Measurements from ENCODE around the gene ADAM22.

Gene ADAM22

DNA sequence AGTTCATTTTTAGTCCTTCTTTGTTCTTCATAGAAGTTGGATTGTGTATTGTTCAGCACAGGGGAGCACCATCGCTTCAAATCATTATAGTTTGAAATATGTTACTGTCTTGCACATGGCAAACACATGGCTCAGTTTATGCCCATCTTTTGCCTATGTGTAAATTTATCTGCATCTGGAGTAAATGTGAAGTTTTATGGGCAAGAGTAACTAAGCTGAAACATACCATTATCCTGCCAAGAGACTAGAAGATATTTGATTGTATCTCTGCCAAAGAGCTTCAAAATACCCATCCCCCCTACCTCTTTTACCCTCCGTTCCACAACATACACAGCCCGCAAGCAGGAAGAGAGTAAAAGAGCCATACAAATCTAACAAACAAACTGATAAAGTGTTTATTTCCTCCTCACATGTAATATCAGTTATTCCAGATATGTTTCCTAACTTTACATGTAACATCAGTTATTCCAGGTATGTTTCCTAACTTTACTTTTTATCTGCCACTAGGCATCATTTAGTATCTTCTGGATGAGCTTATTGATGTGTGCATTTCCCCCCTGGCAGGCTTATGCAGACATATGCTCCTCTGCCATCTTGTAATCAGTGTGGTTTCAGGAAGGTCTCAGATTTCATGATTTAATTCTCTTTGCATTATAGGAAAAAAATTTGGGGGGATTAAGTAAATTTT lies 158.1 kb downstream of the ADAM22 start:
- no peaks in the 10 kb centered on the region for H3K9me3 ChIP-seq (ENCODE audit: control insufficient read depth, insufficient read depth, low read length)
- no peak overlapping the region for H3K4me3 ChIP-seq (ENCODE audit: low read depth, low read length)
- H3K9ac ChIP-seq (ENCODE audit: low read depth, low read length) = no peak overlapping the region
- H3K27me3 ChIP-seq (ENCODE audit: control insufficient read depth, insufficient read depth, low read length) = no peaks in the 10 kb centered on the region
- H3K36me3 ChIP-seq (ENCODE audit: control insufficient read depth, insufficient read depth, low read length) = no peaks in the 10 kb centered on the region
- peaks cover 2% of the 10 kb centered on the region for H3K4me1 ChIP-seq (ENCODE audit: control insufficient read depth, insufficient read depth, low read length)

DNA sequence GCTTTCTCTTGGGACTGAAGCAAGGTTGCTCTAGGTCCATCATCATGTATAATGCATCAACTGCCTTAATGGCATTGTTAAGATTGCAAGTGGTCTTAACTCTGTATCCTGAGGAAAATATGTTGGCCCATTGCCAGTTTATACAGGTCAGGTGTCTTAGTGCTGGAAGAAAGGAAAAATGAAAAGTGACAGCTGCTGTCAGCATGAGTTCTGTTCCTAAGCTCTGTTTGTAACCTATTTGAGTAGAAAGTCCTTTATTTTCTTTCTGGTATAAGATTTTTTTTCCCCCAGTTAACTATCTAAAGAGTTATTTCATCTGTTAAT lies 158.6 kb downstream of the ADAM22 start:
- H3K36me3 ChIP-seq (ENCODE audit: control insufficient read depth, insufficient read depth, low read length) = no peaks in the 10 kb centered on the region
- H3K27me3 ChIP-seq (ENCODE audit: control insufficient read depth, insufficient read depth, low read length) = no peaks in the 10 kb centered on the region
- H3K4me1 ChIP-seq (ENCODE audit: control insufficient read depth, insufficient read depth, low read length) = peaks cover 2% of the 10 kb centered on the region
- no peak overlapping the region for H3K9ac ChIP-seq (ENCODE audit: low read depth, low read length)
- no peaks in the 10 kb centered on the region for H3K9me3 ChIP-seq (ENCODE audit: control insufficient read depth, insufficient read depth, low read length)
- no peak overlapping the region for H3K4me3 ChIP-seq (ENCODE audit: low read depth, low read length)

DNA sequence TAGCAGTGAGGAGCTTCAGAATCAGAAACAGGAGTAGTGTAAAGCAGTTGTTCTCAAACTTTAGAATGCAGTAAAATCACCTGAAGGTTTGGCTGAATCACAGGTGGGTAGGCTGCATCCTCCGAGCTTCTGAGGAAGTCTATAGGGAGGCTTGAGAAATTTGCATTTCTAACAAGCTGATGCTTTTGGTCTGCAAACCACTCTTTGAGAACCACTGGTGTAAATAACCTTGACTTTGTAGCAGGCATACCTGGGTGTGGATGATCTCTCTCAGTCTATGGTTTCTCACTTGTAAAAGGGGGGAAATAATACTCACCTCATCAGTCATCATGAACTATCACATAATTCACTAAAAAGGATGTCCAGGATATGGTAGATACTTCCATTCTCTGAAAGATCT lies 167.7 kb downstream of the ADAM22 start:
- Histone ChIP-seq H3K36me3 (ENCODE audit: control insufficient read depth, insufficient read depth, low read length) (no peaks in the 10 kb centered on the region), H3K27me3 (ENCODE audit: control insufficient read depth, insufficient read depth, low read length) (no peaks in the 10 kb centered on the region), H3K4me1 (ENCODE audit: control insufficient read depth, insufficient read depth, low read length) (no peaks in the 10 kb centered on the region), H3K9ac (ENCODE audit: low read depth, low read length) (no peak overlapping the region), H3K9me3 (ENCODE audit: control insufficient read depth, insufficient read depth, low read length) (no peaks in the 10 kb centered on the region), H3K4me3 (ENCODE audit: low read depth, low read length) (no peak overlapping the region)

DNA sequence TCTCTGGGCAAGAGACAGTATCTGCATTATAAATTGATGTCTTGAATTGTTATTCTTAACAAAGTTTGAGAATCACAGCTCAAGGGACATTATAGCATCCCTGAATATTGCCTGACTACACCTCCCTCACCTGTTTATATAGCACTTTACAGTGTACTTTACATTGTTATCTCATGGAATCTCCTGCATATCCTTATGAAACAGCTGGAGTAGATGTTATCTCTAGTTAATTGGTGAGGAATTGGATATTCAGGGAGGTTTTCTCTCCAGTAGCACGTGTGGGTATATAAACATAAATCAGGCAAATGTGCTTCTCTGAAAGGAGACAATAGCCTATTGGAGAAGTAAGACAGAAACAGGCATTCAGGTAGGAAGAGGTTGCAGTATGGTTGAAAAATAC lies 168.6 kb downstream of the ADAM22 start:
- H3K36me3 ChIP-seq (ENCODE audit: control insufficient read depth, insufficient read depth, low read length) = no peaks in the 10 kb centered on the region
- H3K9ac ChIP-seq (ENCODE audit: low read depth, low read length) = no peak overlapping the region
- H3K4me1 ChIP-seq (ENCODE audit: control insufficient read depth, insufficient read depth, low read length) = no peaks in the 10 kb centered on the region
- no peaks in the 10 kb centered on the region for H3K27me3 ChIP-seq (ENCODE audit: control insufficient read depth, insufficient read depth, low read length)
- no peak overlapping the region for H3K4me3 ChIP-seq (ENCODE audit: low read depth, low read length)
- no peaks in the 10 kb centered on the region for H3K9me3 ChIP-seq (ENCODE audit: control insufficient read depth, insufficient read depth, low read length)

DNA sequence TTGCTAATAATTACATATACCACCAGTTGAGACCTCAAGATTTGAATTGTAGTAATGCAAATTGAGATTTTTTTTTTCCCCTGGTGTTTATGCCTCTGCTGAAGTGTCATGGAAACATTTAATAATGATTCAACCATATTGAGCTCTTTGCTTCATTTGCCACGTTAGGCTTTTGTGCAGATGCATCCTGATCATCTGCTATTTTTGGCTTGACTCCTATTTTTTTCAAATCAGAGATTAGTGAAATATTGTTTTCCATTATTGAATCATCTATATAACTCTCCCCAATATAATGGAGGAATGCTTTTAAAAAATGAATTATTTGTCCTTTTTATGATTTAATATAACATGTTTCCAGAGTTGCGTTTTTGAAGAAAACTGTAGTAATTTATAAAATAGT lies 170.7 kb downstream of the ADAM22 start:
- Histone ChIP-seq H3K9ac (ENCODE audit: low read depth, low read length) (no peak overlapping the region), H3K4me1 (ENCODE audit: control insufficient read depth, insufficient read depth, low read length) (no peaks in the 10 kb centered on the region), H3K27me3 (ENCODE audit: control insufficient read depth, insufficient read depth, low read length) (no peaks in the 10 kb centered on the region), H3K9me3 (ENCODE audit: control insufficient read depth, insufficient read depth, low read length) (no peaks in the 10 kb centered on the region), H3K36me3 (ENCODE audit: control insufficient read depth, insufficient read depth, low read length) (no peaks in the 10 kb centered on the region), H3K4me3 (ENCODE audit: low read depth, low read length) (no peak overlapping the region)

DNA sequence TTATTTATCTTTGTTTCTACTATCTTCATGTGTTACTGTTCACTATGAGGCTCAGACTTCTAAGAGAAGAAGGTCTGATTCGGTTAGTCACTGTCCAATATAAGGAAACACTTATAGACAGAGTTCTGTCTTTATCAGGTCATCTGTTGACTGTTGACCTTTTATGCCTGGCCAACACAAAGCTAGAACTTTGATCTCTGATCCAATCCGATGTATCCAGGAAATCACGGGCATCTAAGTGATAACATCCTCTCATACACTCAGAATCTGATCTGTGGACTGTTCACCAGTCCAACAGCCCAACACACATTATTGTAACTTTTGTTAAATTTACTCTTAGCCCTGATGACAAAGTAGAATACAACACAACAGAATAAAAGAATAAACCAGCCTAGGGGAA lies 171.2 kb downstream of the ADAM22 start:
- Histone ChIP-seq H3K4me3 (ENCODE audit: low read depth, low read length) (no peak overlapping the region), H3K27me3 (ENCODE audit: control insufficient read depth, insufficient read depth, low read length) (no peaks in the 10 kb centered on the region), H3K4me1 (ENCODE audit: control insufficient read depth, insufficient read depth, low read length) (no peaks in the 10 kb centered on the region), H3K36me3 (ENCODE audit: control insufficient read depth, insufficient read depth, low read length) (no peaks in the 10 kb centered on the region), H3K9me3 (ENCODE audit: control insufficient read depth, insufficient read depth, low read length) (no peaks in the 10 kb centered on the region), H3K9ac (ENCODE audit: low read depth, low read length) (no peak overlapping the region)

DNA sequence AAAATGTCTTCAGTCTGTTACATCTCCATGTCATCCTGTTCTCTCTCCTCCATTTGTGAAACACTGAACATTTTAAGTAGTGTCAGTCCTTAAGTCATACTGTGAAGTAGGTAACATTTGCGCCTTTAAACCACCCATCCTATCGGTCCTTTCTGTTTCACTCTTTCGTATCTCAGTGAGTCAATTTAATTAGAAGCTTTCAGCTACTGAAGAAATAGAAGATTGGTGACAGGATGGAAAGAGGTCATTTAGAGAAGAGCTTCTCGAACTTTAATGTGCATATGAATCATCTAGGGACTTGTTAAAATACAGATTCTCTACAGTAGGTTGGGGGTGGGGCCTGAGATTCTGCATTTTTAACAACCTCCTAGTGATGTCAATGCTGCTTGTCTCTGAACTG lies 172.4 kb downstream of the ADAM22 start:
- no peak overlapping the region for H3K4me3 ChIP-seq (ENCODE audit: low read depth, low read length)
- no peaks in the 10 kb centered on the region for H3K27me3 ChIP-seq (ENCODE audit: control insufficient read depth, insufficient read depth, low read length)
- no peaks in the 10 kb centered on the region for H3K4me1 ChIP-seq (ENCODE audit: control insufficient read depth, insufficient read depth, low read length)
- no peak overlapping the region for H3K9ac ChIP-seq (ENCODE audit: low read depth, low read length)
- no peaks in the 10 kb centered on the region for H3K36me3 ChIP-seq (ENCODE audit: control insufficient read depth, insufficient read depth, low read length)
- H3K9me3 ChIP-seq (ENCODE audit: control insufficient read depth, insufficient read depth, low read length) = no peaks in the 10 kb centered on the region

DNA sequence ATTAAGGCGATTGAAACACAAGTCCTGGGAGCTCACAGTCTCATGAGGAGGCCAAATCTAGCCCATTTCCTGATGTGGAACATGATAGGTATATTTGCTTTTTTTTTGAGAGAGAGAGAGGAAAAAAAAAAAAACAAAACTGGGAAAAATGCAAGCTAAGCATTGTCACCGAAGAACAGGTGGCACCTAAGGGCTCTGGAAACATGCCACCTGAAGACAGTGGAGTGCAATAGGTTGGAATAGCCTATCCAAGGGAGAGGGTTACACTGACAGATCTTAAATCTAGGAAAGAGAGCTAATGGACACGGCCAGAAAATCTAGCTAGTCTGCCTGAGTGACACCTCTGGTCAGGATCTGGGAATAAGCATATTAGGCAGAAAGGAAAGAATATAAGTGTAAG lies 175.6 kb downstream of the ADAM22 start:
- H3K4me3 ChIP-seq (ENCODE audit: low read depth, low read length) = no peak overlapping the region
- H3K9ac ChIP-seq (ENCODE audit: low read depth, low read length) = no peak overlapping the region
- H3K36me3 ChIP-seq (ENCODE audit: control insufficient read depth, insufficient read depth, low read length) = no peaks in the 10 kb centered on the region
- H3K9me3 ChIP-seq (ENCODE audit: control insufficient read depth, insufficient read depth, low read length) = no peaks in the 10 kb centered on the region
- H3K27me3 ChIP-seq (ENCODE audit: control insufficient read depth, insufficient read depth, low read length) = no peaks in the 10 kb centered on the region
- no peaks in the 10 kb centered on the region for H3K4me1 ChIP-seq (ENCODE audit: control insufficient read depth, insufficient read depth, low read length)

DNA sequence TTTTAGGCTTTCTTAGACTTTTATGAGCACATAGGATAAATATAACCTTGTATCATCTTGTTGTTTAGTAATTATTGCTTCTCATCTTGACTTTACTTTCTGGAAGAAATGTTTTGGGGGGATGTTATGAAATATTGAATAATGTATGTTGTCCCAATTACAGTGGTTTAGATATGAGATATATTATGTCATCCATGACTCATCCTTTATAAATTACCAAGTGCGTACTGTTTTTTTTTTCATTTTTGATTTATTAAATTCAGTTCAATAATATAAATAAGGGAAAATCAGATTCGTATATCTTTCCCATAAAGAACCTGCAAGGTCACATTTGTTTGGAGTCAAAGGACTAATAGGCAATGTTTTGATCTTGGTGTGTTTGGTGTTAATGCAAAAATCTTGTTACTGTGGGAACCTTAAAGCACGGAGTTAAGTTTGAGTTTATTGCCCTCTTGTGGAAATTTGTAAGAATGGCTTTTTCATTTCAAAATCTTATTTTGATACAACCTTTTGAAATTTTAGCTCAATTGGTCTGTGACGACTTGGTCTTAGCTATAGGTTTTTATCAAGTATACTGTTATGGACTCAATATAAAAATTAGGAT lies 177.2 kb downstream of the ADAM22 start:
- Histone ChIP-seq H3K27me3 (ENCODE audit: control insufficient read depth, insufficient read depth, low read length) (no peaks in the 10 kb centered on the region), H3K36me3 (ENCODE audit: control insufficient read depth, insufficient read depth, low read length) (no peaks in the 10 kb centered on the region), H3K9ac (ENCODE audit: low read depth, low read length) (no peak overlapping the region), H3K4me3 (ENCODE audit: low read depth, low read length) (no peak overlapping the region), H3K9me3 (ENCODE audit: control insufficient read depth, insufficient read depth, low read length) (no peaks in the 10 kb centered on the region), H3K4me1 (ENCODE audit: control insufficient read depth, insufficient read depth, low read length) (no peaks in the 10 kb centered on the region)

DNA sequence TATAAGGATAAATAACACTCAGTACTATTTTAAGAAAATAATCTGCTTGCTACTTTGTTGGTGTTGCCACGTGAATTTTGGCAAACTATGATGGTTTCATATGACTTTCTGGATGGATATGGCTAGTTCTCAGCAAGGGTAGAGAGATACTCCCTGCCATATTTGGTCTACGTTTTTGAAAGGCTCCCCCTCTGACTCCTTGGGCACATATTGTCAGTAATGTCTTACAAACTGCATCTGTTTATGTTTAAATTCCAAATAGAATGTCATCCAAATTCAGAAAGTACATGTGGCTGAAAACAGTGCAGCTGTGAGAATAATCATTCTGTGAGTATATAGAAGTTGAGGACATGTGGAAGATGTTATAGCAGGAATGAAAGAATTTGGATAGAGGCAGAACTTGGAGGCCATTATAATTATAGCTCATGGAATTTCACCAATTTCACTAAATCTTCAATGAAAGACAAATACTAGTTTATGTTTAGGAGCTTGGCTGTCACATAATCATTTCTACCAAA lies 178.0 kb downstream of the ADAM22 start:
- Histone ChIP-seq H3K4me3 (ENCODE audit: low read depth, low read length) (no peak overlapping the region), H3K4me1 (ENCODE audit: control insufficient read depth, insufficient read depth, low read length) (no peaks in the 10 kb centered on the region), H3K9ac (ENCODE audit: low read depth, low read length) (no peak overlapping the region), H3K27me3 (ENCODE audit: control insufficient read depth, insufficient read depth, low read length) (no peaks in the 10 kb centered on the region), H3K36me3 (ENCODE audit: control insufficient read depth, insufficient read depth, low read length) (no peaks in the 10 kb centered on the region), H3K9me3 (ENCODE audit: control insufficient read depth, insufficient read depth, low read length) (no peaks in the 10 kb centered on the region)

DNA sequence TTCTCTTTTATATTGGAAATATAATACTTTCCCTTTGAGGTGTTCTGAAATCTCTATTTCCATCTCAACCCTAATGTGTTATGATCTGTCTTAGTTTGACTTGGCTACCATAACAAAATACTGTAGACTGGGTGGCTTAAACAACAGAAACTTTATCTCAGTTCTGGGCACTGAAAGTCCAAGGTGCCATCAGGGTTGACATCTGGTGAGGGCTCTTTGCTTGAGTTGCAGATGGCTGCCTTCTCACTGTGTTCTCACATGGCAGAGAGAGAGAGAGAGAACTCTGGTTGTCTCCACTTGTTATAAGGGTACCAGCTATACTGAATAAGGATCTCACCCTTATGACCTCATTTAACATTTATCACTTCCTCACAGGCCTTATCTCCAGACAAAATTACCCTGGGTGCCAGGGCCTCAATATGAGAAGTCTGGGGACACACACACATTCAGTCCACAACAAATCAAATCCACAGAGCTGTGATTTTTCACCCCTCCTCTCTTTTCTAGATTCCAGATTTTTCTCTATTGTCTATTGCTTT lies 181.3 kb downstream of the ADAM22 start:
- Histone ChIP-seq H3K4me3 (ENCODE audit: low read depth, low read length) (no peak overlapping the region), H3K9ac (ENCODE audit: low read depth, low read length) (no peak overlapping the region), H3K27me3 (ENCODE audit: control insufficient read depth, insufficient read depth, low read length) (no peaks in the 10 kb centered on the region), H3K4me1 (ENCODE audit: control insufficient read depth, insufficient read depth, low read length) (no peaks in the 10 kb centered on the region), H3K36me3 (ENCODE audit: control insufficient read depth, insufficient read depth, low read length) (no peaks in the 10 kb centered on the region), H3K9me3 (ENCODE audit: control insufficient read depth, insufficient read depth, low read length) (no peaks in the 10 kb centered on the region)

DNA sequence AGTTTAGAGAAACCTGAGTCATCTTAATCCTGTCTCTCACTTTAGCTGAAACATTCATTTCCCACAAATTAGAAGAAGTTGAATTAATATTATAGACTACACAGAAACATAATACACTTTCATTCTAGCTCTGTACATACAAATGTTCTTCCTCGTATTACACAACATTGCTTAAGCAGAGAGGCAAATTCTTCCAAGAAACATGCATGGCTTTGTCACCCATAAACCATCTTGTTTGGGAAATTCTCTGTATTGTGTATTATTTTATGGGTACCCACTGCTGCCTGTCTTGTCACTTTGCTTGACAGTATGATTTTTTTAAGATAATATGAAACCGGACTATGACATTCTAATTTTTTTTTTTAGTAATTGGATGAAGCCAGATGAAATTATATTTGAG lies 181.8 kb downstream of the ADAM22 start:
- no peaks in the 10 kb centered on the region for H3K9me3 ChIP-seq (ENCODE audit: control insufficient read depth, insufficient read depth, low read length)
- H3K9ac ChIP-seq (ENCODE audit: low read depth, low read length) = no peak overlapping the region
- H3K27me3 ChIP-seq (ENCODE audit: control insufficient read depth, insufficient read depth, low read length) = no peaks in the 10 kb centered on the region
- H3K4me1 ChIP-seq (ENCODE audit: control insufficient read depth, insufficient read depth, low read length) = no peaks in the 10 kb centered on the region
- H3K4me3 ChIP-seq (ENCODE audit: low read depth, low read length) = no peak overlapping the region
- H3K36me3 ChIP-seq (ENCODE audit: control insufficient read depth, insufficient read depth, low read length) = no peaks in the 10 kb centered on the region
